GM19025 (cell line): ENCODE data around the gene PLEKHA3.

Experiments
- ATAC-seq: cut with Tn5 transposase; IDR thresholded peaks from one replicate; pipeline ENCODE4 v1.9.1; 2021; ENCODE audit warnings: mild to moderate bottlenecking, low read depth, moderate library complexity; ENCODE audit not compliant: unreplicated experiment

Gene PLEKHA3

DNA sequence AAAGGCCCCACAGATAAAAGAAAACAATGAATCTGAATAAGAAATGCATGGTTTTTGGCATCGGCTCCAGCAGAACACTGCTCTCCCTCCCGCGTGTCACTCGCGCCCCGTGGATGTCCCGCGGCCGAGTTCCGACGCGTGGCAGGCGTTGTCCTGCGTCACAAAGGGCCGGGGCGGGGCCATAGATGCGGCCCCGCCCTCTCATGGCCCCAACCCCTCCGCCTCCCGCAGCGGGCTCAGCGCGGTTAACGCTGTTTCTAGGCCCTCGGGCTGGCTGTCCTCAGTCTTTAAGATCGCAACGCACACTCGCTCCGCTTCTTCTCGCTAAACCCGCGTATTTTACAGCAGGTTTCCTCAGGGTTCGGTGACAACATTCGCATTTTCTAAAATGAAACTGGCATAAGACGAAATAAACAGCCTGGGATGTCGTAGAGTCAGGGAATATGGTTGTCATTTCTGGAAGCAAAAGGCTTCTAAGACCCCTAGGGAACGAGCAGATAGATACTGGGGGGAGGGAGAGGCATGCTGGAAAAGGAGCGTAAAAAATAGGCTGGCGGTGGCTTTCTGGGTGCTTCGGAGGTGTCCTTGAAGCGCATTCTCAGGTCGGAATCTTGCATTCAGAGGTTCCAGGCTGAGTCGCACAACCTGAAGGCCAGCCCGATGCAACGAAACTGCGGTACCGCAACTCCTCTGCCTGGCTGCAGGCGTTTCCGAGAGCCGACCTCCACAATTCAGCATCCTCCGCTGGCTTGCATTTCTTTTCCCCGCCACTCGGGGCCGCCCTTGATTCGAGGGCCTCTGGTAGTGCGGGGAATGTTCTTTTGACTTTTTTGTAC is 1.6 kb upstream of the PLEKHA3 start, which contains the start of gene FKBP7:
Gene FKBP7, minus strand, starts transcription at position 162 of the 836 bp plus-strand sequence. Its CDS starts 101 bp downstream, at position 61.
- peak; percentile 48 for ATAC-seq

DNA sequence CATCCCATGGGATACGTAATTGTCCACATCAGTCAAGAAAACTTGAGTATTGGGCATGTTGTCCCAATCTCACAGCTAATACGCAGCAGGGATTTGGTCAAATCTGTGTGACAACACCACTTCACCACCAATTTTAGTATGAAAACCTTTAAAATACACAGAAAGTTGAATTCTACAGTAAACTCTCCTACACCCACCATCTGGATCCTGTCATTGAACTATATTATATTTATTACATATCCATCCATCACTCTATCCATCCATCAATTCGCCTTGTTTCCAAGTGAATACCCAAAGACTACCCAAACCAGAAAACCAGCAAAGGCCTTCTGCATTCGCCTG is 1.0 kb upstream of the PLEKHA3 start:
- ATAC-seq = no peak

GRCh38 chr2:178479758-178480226 is 465 bp upstream of the PLEKHA3 start:
- ATAC-seq = no peak

DNA sequence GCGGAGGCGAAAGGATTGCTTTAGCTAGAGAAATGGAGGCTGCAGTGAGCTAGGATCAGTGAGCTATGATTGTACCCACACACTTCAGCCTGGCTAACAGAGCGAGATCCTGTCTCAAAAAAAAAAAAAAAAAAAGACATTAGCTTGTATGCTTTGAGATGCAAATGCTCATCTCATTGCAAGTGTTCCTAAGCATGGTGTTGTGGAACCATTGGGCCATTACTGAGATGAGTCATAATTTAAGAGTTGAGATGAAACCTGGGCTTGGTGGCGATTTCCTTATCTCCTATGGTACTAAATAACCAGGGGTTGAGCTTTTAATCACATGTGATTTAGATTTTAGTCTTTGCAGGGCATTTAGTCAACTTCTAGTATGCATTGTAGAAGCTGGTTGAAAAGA is 2.2 kb downstream of the PLEKHA3 start:
- no peak for ATAC-seq

DNA sequence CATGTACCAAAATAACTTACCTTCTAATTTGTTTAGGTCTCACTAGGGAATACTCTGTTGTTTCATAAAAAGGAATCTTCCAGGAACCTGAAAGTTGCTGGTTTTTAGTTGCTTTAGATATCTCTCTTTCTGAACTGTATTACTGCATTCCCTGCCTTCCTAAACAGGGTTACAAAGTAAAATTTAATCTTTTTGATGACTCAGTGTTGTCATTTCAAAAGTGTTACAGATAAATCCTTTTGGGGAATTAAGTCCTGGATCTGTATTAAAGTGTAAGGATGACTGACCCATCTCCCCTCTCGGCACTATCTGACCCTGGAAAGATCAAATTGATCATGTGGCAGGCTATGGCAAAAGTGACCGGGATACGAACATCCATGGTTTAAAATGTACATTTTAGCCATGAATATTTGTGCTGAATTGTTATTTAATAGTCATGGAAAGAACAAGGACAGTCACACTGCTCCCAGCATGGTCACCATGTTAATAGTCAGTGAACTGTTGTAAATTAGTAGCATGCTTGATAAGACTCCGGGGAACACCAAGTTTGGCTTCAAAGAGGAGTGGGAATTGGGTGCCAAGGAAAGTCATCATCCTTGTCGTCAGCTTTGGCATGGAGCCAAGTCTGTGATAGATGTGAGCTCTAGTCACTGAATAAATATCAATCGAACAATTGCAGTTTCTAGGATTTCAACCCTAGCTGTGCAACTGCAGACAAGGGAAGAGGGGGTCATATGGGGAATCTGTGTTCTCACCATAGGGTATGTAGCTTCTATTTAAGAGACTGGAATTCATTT is 4.2 kb downstream of the PLEKHA3 start:
- no peak for ATAC-seq

GRCh38 chr2:178485356-178485755 is 5.1 kb downstream of the PLEKHA3 start:
- ATAC-seq = no peak

- no peak for ATAC-seq
Observed at GRCh38 chr2:178491612-178492011, 11.4 kb downstream of the PLEKHA3 start.

DNA sequence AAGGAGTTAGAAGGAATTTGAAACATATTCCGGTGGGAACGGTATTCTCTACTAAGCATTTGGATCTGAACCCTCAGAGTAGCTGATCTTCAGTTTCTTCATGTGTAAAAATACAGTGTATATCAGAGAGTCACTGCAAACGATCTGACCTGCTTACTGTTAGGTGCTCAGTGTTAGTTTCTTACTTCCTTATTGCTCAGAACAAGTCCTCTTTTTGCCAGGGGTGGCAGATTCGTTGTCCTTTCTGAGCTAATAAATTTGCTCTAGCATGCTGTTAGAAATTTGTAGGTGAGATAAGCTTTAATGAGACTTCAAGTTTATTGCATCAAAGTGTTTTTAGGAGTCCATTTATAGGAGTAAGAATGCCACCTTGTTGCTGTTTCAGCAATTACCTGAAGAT is 15.8 kb downstream of the PLEKHA3 start:
- no peak for ATAC-seq

DNA sequence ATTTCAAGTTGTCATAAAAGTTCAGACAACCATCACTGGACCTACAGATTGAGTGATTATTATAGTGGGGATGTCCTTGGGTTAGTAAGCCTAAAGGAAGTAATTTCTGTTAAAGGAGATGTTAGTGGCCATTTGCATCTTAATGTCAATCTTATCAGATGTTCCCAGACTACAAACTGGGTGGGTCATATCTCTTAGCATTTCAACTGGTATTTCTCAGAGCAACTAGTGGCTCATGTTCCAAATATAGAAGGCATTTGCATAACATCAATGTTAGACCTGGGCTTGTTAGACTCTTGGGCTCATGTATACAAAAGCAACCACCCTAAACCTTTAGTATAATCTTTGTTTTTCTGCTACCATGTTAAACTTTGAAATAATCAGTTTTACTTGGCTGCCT is 17.9 kb downstream of the PLEKHA3 start:
- ATAC-seq = no peak

DNA sequence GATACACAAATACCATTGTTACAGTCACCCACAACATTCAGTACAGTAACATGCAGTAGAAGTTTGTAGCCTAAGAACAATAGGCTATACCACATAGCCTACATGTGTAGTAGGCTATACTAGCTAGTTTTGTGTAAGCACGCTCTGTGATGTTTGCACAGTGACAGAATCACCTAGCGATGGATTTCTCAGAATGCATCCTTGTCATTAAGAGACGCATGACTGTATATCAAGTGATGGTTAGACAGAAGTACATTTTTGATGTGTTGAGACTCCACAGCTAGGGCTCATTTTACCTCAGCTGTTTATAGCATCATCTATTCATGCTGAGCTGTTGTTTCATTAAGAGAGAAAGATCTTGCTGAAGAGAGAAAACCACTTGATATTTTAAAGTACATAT is 19.4 kb downstream of the PLEKHA3 start:
- no peak for ATAC-seq

DNA sequence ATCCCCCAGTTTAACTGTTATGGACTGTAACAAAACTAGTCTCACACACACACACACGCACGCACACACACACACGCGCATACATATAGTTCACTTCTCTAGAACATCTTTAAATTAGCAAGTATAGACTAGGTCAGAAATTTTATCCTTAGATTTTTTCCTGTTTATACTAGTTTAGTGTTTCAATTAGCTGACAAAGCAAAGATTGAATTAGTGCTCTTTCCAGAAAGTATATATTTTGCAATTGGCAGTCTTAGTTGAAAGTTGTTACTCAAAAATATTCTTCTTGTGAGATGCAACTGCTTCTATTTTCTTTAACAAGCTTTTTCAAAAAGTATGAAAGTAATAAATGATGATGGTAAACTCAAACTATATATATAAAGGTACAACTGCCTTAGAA is 22.5 kb downstream of the PLEKHA3 start:
- no peak for ATAC-seq

DNA sequence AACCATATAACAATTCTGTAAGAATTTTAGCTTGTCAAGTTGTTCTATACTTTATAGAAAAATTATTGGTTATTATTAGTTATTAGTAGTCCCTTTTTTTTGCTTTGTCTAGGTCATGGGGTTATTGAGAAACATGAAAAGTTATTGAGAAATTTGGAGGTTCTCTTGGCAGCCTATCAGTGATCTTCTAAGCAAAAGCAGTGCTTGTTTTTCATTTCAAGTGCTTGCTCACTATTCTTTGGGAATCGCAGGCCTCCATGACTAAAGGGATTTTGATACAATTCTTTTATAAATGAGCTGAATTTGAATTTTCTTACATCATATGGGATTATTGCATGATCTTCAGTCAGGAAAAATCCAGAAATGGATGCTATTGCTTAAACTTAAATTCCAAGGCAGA is 25.8 kb downstream of the PLEKHA3 start:
- ATAC-seq = no peak

DNA sequence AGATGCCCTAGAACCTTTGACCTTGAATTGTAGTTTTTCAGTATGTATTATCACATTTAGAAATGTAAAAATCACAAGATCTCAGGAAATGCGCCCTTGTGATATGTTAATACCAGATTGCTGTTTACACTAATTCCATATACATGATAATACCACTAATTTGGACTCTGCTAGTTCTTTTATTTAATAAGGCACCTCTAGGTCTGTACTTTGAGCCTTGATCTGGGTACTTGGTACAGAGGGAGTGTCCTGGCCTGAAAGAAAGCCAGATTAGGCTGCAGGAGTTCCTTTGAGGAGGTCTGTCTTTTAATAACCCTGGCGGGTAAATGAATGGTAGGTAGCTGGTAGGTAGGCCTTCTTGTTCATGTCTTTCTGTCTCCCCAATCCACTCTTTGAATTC is 26.3 kb downstream of the PLEKHA3 start:
- no peak for ATAC-seq

DNA sequence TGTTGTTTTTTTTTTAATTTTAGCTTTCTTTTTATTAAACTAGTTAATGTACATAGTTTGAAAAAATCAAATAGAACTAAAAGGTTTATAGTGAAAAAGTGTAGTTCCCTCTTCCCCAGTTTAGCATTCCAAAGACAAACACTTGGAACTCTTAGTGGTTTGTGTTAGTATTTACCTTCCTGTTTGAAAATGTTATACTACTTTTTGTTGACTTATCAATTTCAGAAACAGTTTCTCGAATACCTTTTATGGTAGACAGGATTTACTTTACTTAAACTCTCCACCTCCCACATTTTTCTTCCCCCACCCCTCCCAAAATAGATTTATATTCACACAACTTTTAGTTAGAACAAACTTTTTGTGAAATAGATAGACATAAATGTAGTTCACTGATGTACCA is 26.7 kb downstream of the PLEKHA3 start:
- no peak for ATAC-seq

DNA sequence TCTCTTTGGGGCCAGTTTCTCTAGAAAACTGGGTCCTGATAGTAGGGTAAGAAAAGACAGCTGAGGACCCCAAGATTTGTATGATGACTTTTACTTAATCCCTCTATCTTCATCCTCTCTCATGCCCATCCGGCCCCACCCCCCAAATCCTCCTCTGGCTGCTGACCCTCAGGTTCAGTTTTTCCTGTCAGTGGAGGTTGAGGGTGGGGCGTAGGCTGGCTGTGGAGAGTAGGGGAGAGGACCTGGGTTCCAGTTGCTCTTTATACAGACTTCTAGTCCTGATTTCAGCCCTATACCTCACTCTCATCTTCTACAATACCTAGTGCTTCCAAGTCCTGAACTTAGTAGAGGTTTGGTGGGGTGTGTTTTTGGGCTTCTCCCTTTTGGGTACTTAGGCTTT is 28.4 kb downstream of the PLEKHA3 start:
- ATAC-seq = no peak

GRCh38 chr2:178510384-178510783 is 30.1 kb downstream of the PLEKHA3 start:
- ATAC-seq = no peak

DNA sequence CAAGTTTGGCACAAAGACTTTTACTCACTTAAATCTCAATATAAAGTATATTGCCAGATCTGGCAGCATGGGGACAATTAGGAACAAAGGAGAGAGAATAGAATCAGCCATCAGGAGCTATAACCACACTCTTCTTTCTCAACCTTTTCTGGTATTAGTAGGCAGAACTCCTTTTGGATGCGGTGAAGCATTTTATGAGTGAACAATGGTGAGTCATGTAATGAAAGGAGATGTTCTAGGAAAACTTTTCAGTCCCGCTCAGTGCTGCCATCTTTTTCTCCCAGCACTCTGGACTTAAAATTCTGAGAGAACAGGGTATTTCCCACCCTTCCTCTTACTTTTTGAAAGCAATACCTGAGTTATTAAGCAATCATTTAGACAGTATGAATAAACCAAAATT is 32.2 kb downstream of the PLEKHA3 start:
- ATAC-seq = no peak

- no peak for ATAC-seq
Observed at GRCh38 chr2:178513876-178514275, 33.6 kb downstream of the PLEKHA3 start.

DNA sequence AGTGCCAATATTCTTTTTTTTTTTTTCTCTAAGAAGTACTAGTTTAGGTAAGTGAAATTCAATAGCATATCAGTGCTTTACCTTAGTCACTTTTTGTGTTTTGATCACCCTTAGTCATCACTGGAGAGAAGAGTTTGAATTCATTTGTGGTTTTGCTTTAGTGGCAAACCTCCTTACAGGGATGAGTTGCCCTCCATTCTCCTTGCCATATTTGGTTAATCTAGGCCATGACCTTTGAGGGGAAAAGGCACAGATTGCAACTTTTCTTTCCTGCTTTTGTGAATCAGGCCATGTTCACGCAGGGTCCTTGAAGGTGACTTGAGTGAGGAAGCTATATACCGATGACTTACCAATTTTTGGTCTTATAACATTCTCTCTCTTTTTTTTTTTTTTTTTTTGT is 34.4 kb downstream of the PLEKHA3 start:
- ATAC-seq = peak; percentile 71

GRCh38 chr2:178517496-178517895 is 37.2 kb downstream of the PLEKHA3 start:
- no peak for ATAC-seq

GRCh38 chr2:178521304-178522150 is 41.3 kb downstream of the PLEKHA3 start:
- ATAC-seq = no peak
